GM18505 (cell line): ENCODE measurements around the gene PLIN4.

Experiments used
- ATAC-seq: cut with Tn5 transposase; IDR thresholded peaks from one replicate; pipeline ENCODE4 v1.9.1; 2021; ENCODE audit not compliant: unreplicated experiment
- POLR2A ChIP-seq: IDR thresholded peaks from 4 replicates; pipeline ENCODE4 v1.6.1; 2011; ENCODE audit warnings: borderline replicate concordance; ENCODE audit not compliant: insufficient read depth, insufficient read length; ENCODE audit errors: extremely low read depth

The PLIN4 gene

DNA sequence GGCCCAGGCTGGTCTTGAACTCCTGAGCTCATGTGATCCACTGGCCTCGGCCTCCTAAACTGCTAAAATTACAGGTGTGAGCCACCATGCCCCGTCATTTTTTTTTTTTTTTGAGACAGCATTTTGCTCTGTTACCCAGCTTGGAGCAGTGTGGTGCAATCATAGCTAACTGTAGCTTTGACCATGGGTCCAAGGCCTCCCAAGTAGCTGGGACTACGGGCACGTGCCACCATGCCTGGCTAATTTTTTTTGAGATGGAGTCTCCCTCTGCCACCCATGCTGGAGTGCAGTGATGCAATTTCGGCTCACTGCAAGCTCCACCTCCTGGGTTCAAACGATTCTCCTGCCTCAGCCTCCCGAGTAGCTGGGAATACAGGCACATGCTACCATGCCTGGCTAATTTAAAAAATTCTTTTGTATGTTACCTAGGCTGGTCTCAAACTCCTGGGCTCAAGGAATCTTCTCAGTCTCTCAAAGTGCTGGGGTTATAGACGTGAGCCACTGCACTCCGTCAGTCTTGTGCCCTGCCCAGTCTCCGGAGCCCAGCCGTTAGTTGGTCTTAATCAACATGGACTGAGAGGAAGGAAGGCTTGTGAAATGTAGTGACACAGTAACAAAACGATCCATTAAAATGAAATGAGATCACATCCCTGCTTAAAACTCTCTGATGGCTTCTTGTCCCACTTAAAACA lies 23.0 kb upstream of the PLIN4 start:
- TF ChIP-seq POLR2A = no peak
- no peak for ATAC-seq

- ATAC-seq = no peak
- TF ChIP-seq POLR2A = peak; percentile 61
Observed at GRCh38 chr19:4539693-4540581, 21.7 kb upstream of the PLIN4 start, which contains the start of gene LRG1. Gene LRG1, minus strand, starts transcription at chr19:4540036. Its CDS starts 23 bp downstream, at chr19:4540013.

GRCh38 chr19:4539169-4539692 lies 20.9 kb upstream of the PLIN4 start:
- no peak for TF ChIP-seq POLR2A
- no peak for ATAC-seq

GRCh38 chr19:4538601-4538954 lies 20.3 kb upstream of the PLIN4 start:
- TF ChIP-seq POLR2A = no peak
- no peak for ATAC-seq

DNA sequence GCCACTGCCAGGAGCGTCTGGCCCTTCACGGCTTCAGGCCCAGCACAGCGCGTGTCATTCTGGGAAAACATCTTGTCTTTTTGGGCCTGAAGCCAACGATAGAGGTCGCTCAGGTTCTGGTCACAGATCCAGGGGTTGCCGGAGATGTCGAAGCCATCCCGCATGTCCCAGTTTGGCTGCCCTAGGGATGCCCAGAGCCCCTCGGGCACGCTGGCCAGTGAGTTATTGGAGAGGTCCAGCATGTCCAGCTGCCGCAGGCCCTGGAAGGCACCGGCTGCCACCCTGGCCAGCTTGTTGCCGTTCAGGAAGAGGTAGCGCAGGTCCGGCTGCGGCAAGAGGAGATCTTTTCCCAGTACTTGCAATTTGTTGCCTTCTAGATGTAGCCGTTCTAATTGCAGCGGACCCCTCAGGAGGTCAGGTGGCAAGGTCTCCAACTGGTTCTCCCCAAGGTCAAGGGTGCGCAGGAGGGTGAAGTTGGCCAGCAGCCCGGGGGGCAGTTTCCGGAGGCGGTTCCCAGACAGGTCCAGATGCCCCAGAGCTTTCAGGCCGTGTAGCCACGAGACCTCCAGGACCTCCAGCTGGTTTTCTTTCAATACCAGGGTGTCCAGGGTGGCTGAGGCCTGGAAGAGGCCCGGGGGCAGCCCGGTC lies 19.8 kb upstream of the PLIN4 start:
- TF ChIP-seq POLR2A = no peak
- no peak for ATAC-seq

DNA sequence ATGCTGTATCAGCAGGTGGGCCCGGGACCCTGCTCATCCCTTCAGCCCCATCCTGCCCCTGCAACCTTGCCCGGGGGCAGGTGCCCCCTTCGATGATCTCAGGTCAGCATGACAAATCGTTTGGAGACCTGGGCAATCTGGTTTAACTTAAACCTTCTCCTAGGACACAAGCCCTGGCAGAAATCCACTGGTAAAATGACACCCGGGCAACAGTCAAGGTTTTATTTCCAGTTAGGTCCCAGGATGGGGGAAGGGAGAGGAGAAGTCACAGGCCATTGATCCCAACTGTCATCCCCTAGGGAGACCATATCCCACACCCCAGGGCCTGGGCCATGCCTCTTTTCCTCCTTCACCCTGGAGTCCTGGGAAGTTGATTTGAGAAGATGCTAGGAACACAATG lies 18.5 kb upstream of the PLIN4 start:
- ATAC-seq = no peak
- no peak for TF ChIP-seq POLR2A

DNA sequence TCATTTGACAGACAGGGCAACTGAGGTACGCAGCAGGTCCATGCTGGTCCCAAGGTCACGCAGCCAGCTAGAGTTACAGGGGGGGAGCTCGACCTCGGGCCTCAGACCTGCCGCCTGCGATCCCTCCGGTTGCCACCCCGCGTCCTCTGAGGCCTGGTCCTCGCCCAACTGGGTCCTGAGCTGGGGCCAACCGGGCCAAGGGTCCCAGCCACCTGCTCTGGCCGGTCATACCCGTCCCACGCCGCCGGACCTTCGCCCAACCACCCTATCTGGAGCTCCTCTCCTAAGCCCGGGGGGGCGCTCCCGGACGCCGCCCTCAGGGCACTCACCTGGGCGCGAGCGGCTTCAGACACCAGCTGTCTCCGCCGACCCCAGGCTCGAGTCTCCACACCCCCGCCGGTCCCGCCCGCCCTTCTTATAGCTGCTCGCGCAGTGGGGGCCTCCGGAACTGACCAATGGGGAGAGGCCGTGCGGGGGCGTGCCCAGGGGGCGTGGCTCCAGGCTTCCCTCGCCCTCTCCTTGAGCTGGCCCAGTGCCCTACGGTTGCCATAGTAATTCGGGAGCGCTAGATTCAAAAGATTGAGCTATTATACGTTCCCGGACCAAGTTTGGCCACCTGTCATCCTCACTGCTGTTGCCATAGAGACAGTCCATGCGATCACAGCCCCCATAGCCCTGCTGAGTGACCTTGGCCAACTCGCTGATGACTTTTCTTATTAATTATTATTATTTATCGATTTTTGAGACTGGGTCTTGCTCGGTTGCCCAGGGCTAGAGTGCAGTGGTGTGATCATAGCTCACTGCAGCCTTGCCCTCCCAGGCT lies 16.8 kb upstream of the PLIN4 start, which contains the start of gene PLIN5:
Gene PLIN5, minus strand, starts transcription at position 389 of the 823 bp plus-strand sequence. CDS start 1,150 bp downstream, outside the sequence.
- no peak for TF ChIP-seq POLR2A
- no peak for ATAC-seq

GRCh38 chr19:4533835-4534424 lies 15.6 kb upstream of the PLIN4 start:
- no peak for ATAC-seq
- no peak for TF ChIP-seq POLR2A

GRCh38 chr19:4533334-4533733 lies 15.0 kb upstream of the PLIN4 start:
- no peak for ATAC-seq
- TF ChIP-seq POLR2A = no peak

DNA sequence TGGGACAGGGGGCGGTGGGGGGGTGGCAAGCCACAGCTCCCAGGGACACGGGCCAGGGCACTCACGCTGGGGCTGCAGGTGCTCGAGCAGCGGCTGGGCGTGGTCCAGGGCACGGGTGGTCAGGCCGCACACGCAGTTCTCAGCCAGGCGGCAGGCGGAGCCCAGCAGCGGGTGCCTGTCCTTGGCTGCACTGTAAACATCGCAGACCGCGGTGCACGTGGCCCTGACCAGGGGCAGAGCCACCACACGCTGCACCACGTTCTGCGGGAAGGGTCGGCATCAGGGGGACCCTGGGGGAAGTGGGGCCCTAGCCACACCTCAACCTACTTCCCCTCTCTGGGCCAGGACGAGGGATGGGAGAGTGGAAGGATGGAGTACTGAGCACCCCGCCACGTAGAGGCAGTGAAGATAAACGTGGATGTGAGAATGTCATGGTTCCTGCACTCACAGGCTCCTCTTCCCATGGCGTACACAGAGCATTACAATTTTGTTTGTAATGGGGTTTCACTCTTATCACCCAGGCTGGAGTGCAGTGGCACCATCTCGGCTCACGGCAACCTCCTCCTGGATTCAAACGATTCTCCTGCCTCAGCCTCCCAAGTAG lies 13.4 kb upstream of the PLIN4 start:
- ATAC-seq = no peak
- TF ChIP-seq POLR2A = no peak

DNA sequence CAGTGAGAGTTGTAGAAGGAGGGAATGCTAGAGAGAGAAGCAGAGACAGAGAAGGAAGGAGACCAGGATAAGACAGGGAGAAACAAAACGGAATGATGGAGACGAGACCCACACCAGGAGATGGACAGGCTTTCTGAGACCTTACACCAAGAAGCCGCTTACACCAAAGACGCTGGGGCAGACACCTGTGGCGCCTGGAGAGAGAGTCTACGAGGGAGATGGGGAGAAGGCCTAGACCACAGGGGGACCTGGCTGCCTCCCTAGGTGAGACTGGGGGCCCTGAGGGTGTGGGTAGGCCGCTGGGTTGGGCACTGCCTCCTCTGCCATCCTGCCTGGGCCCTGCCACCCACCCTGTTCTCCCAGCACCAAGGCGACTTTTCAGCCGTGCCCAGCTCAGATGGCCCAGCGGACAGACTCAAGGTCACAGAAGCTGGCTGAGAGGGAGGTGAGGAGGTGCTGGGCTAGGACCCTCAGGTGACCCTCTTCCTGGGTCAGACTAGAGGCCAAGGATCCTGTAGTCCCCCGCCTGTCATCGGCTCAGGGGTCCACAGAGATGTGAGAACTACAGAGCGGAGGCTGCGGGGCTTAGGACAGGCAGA lies 11.7 kb upstream of the PLIN4 start:
- no peak for ATAC-seq
- no peak for TF ChIP-seq POLR2A
